CD14-positive monocyte (primary cell): ENCODE measurements around the gene BRD9. TPM values are rescaled to one million over a fixed set of nuclear protein-coding genes. Genes with fewer than 3 reads are reported as not detected.

Experiments used
- DNase-seq, 3 donors: peaks; one replicate each; pipeline ENCODE4 v3.0.0-alpha.2; 2011 to 2022
- H2AFZ ChIP-seq: 2 replicates; pipeline ENCODE4 v1.6.0; 2012; ENCODE audit warnings: mild to moderate bottlenecking, low read depth, low read length, inconsistent platforms; ENCODE audit not compliant: insufficient read depth, poor library complexity, severe bottlenecking
- H3K27ac ChIP-seq, 2 donors: 1 replicate in 1 of 2; 2 replicates in 1 of 2; pipeline ENCODE4 v1.5.1; 2012 to 2013; ENCODE audit warnings: low read length in 2 of 2, control low read depth in 1 of 2, inconsistent platforms in 1 of 2, low read depth in 1 of 2, mild to moderate bottlenecking in 1 of 2
- H3K27me3 ChIP-seq, 2 donors: one replicate each; pipeline versions ENCODE4 v1.6.0 to v1.6.1; 2011 to 2013; ENCODE audit warnings: low read length in 2 of 2; ENCODE audit not compliant: control insufficient read depth in 2 of 2, insufficient read depth in 2 of 2
- H3K36me3 ChIP-seq, 2 donors: replicated peaks in 1 of 2; 1 replicate in 1 of 2; 2 replicates in 1 of 2; pipeline versions ENCODE4 v1.5.1 to v1.6.1; 2012 to 2013; ENCODE audit warnings: low read length in 2 of 2, control low read depth in 1 of 2, inconsistent platforms in 1 of 2, mild to moderate bottlenecking in 1 of 2; ENCODE audit not compliant: insufficient read depth in 2 of 2, control insufficient read depth in 1 of 2
- H3K4me1 ChIP-seq, 2 donors: 1 replicate in 1 of 2; 2 replicates in 1 of 2; pipeline versions ENCODE4 v1.5.1 to v1.6.1; 2012 to 2013; ENCODE audit warnings: low read length in 2 of 2, control low read depth in 1 of 2, inconsistent platforms in 1 of 2, mild to moderate bottlenecking in 1 of 2, moderate library complexity in 1 of 2; ENCODE audit not compliant: insufficient read depth in 2 of 2, control insufficient read depth in 1 of 2
- H3K4me2 ChIP-seq: replicated peaks from 2 replicates; pipeline ENCODE3; 2012; ENCODE audit warnings: low read length, moderate library complexity, mild to moderate bottlenecking; ENCODE audit not compliant: poor library complexity, severe bottlenecking; ENCODE audit errors: extremely low read depth
- H3K4me3 ChIP-seq, 3 experiments: fragments of 200-600 bp in 1 of 3; sonication (generic) in 1 of 3; replicated peaks in 1 of 3; 1 replicate in 2 of 3; 2 replicates in 1 of 3; pipeline ENCODE4 v1.5.1; 2011 to 2013; ENCODE audit warnings: low read length in 3 of 3, mild to moderate bottlenecking in 3 of 3, control low read depth in 2 of 3, low read depth in 2 of 3, inconsistent platforms in 1 of 3, moderate library complexity in 1 of 3
- H3K79me2 ChIP-seq: 2 replicates; pipeline ENCODE4 v1.6.0; 2012; ENCODE audit warnings: mild to moderate bottlenecking, control low read depth, inconsistent platforms, low read length, moderate library complexity; ENCODE audit not compliant: insufficient read depth
- H3K9ac ChIP-seq: 2 replicates; pipeline ENCODE4 v1.6.0; 2017; ENCODE audit warnings: low read length, mild to moderate bottlenecking; ENCODE audit not compliant: insufficient read depth, poor library complexity, severe bottlenecking
- H3K9me3 ChIP-seq, 2 donors: replicated peaks in 1 of 2; 1 replicate in 1 of 2; 2 replicates in 1 of 2; pipeline versions ENCODE4 v1.5.1 to v1.6.1; 2012 to 2013; ENCODE audit warnings: low read length in 2 of 2, control low read depth in 1 of 2; ENCODE audit not compliant: control insufficient read depth in 1 of 2, insufficient read depth in 1 of 2
- H4K20me1 ChIP-seq: 2 replicates; pipeline ENCODE4 v1.6.0; 2012; ENCODE audit warnings: mild to moderate bottlenecking, low read length, control low read depth, moderate library complexity; ENCODE audit not compliant: insufficient read depth
- H3K27ac Mint-ChIP-seq, 7 donors: one replicate each; pipeline ENCODE4 v1.8.0; 2020; ENCODE audit warnings: mild to moderate bottlenecking in 7 of 7, mixed read lengths in 7 of 7, moderate library complexity in 6 of 7, inconsistent platforms in 2 of 7
- H3K27me3 Mint-ChIP-seq, 3 donors: one replicate each; pipeline ENCODE4 v1.8.0; 2021 to 2022; ENCODE audit warnings: low read depth in 3 of 3, mild to moderate bottlenecking in 3 of 3, mixed read lengths in 3 of 3, moderate library complexity in 3 of 3, inconsistent platforms in 1 of 3
- H3K36me3 Mint-ChIP-seq, 2 donors: one replicate each; pipeline ENCODE4 v1.8.0; 2020; ENCODE audit warnings: mixed read lengths in 2 of 2, inconsistent platforms in 1 of 2, mild to moderate bottlenecking in 1 of 2
- H3K4me1 Mint-ChIP-seq: one replicate; pipeline ENCODE4 v1.8.0; 2020; ENCODE audit warnings: mild to moderate bottlenecking, mixed read lengths
- H3K4me3 Mint-ChIP-seq, 2 donors: one replicate each; pipeline ENCODE4 v1.8.0; 2020; ENCODE audit warnings: mild to moderate bottlenecking in 2 of 2, mixed read lengths in 2 of 2, moderate library complexity in 1 of 2
- H3K9me3 Mint-ChIP-seq, 7 donors: one replicate each; pipeline ENCODE4 v1.8.0; 2020 to 2022; ENCODE audit warnings: mixed read lengths in 7 of 7, mild to moderate bottlenecking in 6 of 7, moderate library complexity in 6 of 7, inconsistent platforms in 2 of 7
- whole genome bisulfite sequencing: methylation state at CpG from one replicate; pipeline ENCODE4 v1.1.5; 2013; ENCODE audit warnings: missing lambda C conversion rate; ENCODE audit not compliant: insufficient coverage; 5-methylcytosine and 5-hydroxymethylcytosine counted together
- intact Hi-C, 2 donors: fragments of 100-400 bp; cut with micrococcal nuclease; formaldehyde crosslinking; loops; one replicate each; pipeline versions ENCODE4 v1.15.0 to v1.15.1; 2023
- polyA plus RNA-seq, 3 donors: library from polyadenylated mRNA; depleted of rRNA in 1 of 3; unstranded in 2 of 3; stranded (reverse) in 1 of 3; fragments of 300-500 nt in 2 of 3; fragments of >200 nt in 1 of 3; fragmentation: Illumina TruSeq in 2 of 3; gene quantifications; 1 replicate in 2 of 3; 2 replicates in 1 of 3; pipeline ENCODE4 v1.2.3, GENCODE V29; 2012 to 2021
- TF ChIP-seq, protein P1 (sequence below): fragments of 200-600 bp; IDR thresholded peaks from one replicate; pipeline ENCODE4 v1.8.0; 2022; ENCODE audit warnings: antibody characterized with exemption, mild to moderate bottlenecking

The BRD9 gene
- polyA plus RNA-seq, 3 donors: 5.3 to 22.7 (median 9.3) TPM

DNA sequence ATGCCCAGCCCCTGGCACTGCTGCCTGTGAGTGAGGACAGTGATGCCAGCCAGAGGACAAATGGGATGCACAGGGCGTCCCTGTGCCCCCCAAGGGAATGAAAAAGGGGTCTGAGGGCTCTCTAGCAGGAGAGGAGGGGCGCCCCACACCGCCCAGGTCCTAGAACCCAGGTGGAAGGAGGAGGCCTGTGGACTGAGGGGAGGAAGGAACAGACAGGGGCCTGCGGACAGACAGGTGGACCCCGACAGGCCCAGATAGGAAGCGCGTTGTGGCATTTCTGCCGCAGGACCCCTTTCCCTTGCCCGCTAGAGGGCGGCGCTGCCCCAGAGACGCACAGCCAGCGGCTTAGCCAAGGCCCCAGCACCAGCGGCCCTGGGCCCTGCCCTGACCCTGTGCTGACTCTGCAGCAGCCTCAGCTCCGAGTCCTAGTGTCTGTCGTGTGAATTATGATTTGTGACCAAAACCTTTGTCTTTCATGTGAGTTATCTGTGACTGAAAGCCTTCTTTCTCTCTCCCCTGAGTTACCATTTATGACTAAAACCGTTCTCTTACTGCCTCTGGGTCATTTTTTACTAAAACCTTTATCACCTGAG, 30.8 kb upstream of the BRD9 start:
- 14% methylated on average over 17 of the region's 17 CpGs for WGBS
- Histone ChIP-seq H3K9me3 (no peaks in the 10 kb centered on the region), H3K27ac (no peak overlapping the region), H3K4me1 (no peaks in the 10 kb centered on the region), H4K20me1 (no peaks in the 10 kb centered on the region), H3K4me3 (no peak overlapping the region), H2AFZ (no peak overlapping the region), H3K9ac (no peak overlapping the region), H3K36me3 (peaks cover 0 to 9% of the 10 kb centered on the region in 2 donors), H3K27me3 (peaks cover 12 to 30% of the 10 kb centered on the region in 2 donors), H3K79me2 (no peaks in the 10 kb centered on the region), H3K4me2 (no peak overlapping the region)
- Mint-ChIP-seq H3K27me3 (peaks cover 26 to 37% (median 28%) of the 10 kb centered on the region in 3 donors), H3K36me3 (peaks cover 8 to 14% of the 10 kb centered on the region in 2 donors), H3K27ac (no peak overlapping the region), H3K4me1 (peaks cover 2% of the 10 kb centered on the region), H3K9me3 (peaks cover 0 to 3% (median 0%) of the 10 kb centered on the region in 7 donors), H3K4me3 (no peak overlapping the region)
- intact Hi-C loops: loop anchor here (10.0 kb wide), 3 partner anchors 221 to 731 kb away; no protein-coding TSS in a partner anchor
- TF ChIP-seq, protein P1, sequence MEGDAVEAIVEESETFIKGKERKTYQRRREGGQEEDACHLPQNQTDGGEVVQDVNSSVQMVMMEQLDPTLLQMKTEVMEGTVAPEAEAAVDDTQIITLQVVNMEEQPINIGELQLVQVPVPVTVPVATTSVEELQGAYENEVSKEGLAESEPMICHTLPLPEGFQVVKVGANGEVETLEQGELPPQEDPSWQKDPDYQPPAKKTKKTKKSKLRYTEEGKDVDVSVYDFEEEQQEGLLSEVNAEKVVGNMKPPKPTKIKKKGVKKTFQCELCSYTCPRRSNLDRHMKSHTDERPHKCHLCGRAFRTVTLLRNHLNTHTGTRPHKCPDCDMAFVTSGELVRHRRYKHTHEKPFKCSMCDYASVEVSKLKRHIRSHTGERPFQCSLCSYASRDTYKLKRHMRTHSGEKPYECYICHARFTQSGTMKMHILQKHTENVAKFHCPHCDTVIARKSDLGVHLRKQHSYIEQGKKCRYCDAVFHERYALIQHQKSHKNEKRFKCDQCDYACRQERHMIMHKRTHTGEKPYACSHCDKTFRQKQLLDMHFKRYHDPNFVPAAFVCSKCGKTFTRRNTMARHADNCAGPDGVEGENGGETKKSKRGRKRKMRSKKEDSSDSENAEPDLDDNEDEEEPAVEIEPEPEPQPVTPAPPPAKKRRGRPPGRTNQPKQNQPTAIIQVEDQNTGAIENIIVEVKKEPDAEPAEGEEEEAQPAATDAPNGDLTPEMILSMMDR: peak; percentile 72
- peak; percentile 26 to 52 (median 47) for DNase-seq

DNA sequence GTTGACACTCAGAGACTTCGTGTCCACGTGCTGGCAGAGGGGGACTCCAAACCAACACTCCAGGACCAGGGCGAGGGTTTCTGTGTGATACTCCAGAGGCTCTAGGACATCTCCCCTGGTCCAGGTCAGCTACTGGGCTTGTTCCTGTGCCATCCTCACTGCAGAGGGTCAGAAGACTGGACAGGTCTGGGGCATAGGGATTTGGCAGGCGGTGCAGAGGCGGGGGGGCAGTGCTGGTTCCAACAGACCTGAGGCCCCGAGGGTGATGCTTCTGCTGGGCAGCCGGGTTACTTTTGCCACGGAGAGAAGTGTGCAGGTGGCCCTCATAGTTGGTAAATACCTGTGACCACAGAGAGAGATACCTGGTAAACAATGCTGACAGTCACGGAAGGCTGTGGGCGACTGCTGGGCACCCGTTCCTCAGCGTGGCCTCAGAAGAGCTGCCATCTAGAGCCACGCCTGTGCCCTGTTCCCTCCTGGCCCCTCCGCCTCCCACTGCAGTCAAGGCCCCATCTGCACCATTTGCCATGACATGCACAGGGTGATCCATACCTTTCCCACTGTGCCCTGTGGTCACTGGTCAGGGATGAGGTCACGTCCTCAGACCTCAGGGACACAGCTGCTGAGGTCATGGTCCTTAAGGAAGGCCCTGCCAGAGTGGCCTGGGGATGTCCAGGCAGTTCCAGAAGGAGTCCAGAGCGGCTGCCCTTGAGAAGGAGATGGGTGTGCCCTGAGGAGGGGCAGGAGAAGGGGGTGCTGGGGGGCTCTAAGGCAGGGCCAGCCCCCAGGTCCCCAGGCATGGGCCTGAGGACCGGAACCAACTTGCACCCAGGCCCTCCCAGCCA, 30.1 kb upstream of the BRD9 start:
- Histone ChIP-seq H3K4me2 (no peak overlapping the region), H3K79me2 (no peaks in the 10 kb centered on the region), H3K27me3 (peaks cover 12 to 27% of the 10 kb centered on the region in 2 donors), H3K36me3 (peaks cover 0 to 9% of the 10 kb centered on the region in 2 donors), H4K20me1 (no peaks in the 10 kb centered on the region), H2AFZ (no peak overlapping the region), H3K4me1 (no peaks in the 10 kb centered on the region), H3K4me3 (no peak overlapping the region), H3K9ac (no peak overlapping the region), H3K9me3 (no peaks in the 10 kb centered on the region), H3K27ac (no peak overlapping the region)
- intact Hi-C loops: loop anchor here (10.0 kb wide), 3 partner anchors 222 to 732 kb away; no protein-coding TSS in a partner anchor
- Mint-ChIP-seq H3K4me1 (peaks cover 2% of the 10 kb centered on the region), H3K4me3 (no peak overlapping the region), H3K27ac (no peak overlapping the region), H3K9me3 (peaks cover 0 to 3% (median 0%) of the 10 kb centered on the region in 7 donors), H3K27me3 (peaks cover 23 to 30% (median 24%) of the 10 kb centered on the region in 3 donors), H3K36me3 (peaks cover 12 to 13% of the 10 kb centered on the region in 2 donors)
- TF ChIP-seq, protein P1: no peak
- 95% methylated on average over 16 of the region's 17 CpGs for WGBS
- no peak for DNase-seq
